Activated T-cell treated with anti-CD3 and anti-CD28 coated beads for 48 hours (primary cell): ENCODE results near the gene PAX3.

Experiments used
- DNase-seq: peaks from one replicate; pipeline ENCODE4 v3.0.0-alpha.2; 2020; ENCODE audit warnings: low read depth

PAX3 gene

DNA sequence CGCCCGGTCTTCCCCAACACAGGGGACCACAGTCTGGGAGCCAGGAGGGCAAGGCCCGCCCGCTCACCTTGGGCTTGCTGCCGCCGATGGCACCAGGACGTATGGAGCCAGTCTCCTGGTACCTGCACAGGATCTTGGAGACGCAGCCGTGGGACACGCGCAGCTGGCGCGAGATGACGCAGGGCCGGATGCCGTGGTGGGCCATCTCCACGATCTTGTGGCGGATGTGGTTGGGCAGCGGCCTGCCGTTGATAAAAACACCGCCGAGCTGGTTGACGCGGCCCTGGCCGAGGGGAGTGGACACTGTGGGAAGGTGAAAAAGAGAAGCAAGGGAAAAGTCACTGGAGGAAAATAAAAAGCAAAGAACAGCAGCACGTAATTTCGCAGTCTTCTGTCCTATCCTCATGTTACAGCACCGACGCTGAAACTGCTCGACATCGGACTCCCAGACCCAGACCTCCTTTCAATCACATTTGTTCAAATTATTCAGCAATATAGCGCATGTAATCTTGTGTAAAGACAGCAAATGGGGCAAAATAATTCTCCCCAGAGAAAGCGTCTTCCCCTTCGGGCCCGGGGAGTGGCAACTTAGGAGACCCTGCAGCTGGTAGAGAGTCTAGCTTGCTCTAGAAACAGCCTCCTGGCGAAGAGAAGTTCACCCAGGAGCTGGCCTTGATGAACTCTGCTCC, 1.7 kb downstream of the PAX3 start:
- DNase-seq = no peak

- DNase-seq = no peak
These were observed 2.5 kb downstream of the PAX3 start for GRCh38 chr2:222296311-222296741.

- no peak for DNase-seq
These were observed 3.3 kb downstream of the PAX3 start for GRCh38 chr2:222295368-222296062.

DNA sequence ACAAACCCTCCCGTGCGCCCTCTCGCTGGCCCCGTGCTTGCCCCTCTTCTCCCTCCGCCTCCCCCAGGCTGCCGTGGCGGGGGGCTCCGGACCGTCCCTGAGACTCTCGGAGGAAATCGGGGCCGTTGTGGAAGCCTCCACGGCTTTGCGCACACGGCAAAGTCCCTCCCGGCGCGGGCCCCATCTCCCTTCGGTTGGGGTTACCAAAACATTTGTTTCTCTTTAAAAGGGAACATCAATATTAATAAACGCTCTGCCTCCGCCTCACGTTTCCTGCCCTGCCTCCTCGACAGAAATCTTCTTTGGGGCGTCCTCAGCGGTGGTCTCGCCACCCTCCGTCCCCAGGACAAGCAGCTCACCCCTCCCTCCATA, 3.8 kb downstream of the PAX3 start:
- DNase-seq = no peak

- DNase-seq = no peak
These were observed 4.9 kb downstream of the PAX3 start for GRCh38 chr2:222293660-222294630.

DNA sequence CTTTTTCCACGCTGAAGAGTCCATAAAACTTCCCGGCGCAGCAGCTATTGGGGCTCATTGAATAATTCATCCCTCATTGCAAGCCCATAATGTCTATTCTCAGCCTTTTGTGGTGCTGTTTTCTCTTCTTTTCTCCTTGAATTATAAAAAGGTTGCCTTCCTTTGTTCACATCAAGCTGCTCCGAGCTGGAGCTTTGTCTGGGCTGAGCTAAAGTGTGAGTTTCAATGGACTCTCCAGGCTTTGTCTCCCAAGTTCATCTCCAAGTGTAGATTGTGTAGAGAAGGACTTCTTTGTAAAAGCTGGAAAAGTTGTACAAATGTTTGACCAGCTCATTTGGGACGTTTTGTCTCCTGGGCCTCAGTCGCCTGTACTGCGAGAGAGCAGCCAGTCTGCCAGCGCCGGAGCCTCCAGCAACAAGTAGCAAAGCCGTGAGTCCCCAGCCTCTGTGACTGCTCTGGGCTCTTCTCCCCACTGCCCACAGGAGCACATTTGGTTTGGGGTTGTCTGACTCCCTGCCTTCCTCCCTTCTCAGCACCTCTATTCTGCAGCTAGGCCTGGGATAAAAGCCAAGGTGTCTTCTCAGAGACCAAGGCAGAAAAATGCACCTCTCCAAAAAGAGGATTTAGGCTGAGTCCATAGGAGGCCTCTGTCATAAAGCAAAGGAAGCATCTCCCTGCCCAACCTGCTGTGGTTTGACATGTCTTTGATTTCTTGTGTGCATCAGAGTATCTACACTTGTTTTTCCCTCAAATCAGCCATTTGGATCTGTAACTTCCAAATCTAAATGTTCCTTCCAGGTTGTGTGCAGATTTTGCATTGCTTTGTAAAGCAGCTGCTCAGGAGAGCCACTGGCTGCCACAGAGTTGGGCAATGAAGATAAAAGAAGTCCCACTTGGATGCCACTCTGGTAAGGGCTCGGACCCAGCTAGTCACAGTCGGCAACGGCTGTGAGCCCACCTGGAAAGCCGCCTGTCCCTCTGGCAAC, 6.4 kb downstream of the PAX3 start:
- no peak for DNase-seq

GRCh38 chr2:222291485-222291841, 7.3 kb downstream of the PAX3 start:
- no peak for DNase-seq

DNA sequence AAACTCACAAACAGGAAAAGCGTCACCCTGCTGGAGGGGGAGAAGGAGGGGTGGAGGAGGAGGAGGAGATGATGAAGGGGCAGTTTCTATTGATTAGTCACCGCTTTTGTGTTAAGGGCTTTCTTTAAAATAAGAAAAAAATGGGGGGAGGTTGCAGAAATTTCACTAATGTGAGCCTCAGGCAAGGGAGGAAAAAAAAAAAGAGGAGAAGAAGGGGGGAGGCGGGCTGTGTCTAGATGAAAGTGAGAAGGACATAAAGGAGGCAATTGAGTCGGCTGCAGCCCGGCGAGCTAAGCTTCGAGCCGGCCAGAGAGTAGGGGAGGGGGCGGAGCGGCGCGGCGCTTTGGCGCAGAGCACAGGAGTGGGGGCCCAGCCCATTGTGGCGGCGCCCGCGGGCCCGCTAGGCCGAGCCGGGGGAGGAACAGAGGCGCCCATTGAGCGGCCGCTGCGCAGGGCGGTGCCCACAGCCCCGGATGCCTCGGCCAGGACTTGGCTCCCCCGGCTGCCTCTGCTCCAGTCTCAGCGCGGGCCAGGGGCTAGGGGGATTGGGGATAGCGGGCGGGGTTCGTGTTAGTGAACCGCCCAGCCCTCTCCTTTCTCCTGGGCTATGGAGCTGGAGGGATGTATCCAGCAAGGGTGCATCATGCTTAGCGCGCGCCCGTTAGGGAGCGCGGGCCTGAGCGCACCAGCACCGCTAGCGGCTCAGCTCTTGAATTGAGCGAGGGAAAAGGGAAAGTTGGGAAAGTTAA, 7.9 kb downstream of the PAX3 start:
- DNase-seq = no peak

DNA sequence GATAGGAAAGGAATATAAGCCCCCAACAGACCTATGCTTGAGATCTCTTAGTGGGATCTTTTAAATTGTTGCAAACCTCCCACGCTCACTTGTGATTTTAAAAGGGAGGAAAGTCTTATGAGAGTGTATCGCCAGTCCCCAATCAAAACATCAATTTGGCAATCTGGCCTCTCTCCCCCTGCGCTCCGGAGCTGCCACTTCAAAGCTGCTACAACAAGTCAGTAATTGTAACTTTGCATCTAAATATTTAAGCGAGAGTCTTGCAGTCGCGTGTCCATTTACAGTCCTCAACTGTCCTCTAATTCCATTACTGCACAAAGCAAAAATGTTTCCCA, 8.4 kb downstream of the PAX3 start:
- DNase-seq = no peak

DNA sequence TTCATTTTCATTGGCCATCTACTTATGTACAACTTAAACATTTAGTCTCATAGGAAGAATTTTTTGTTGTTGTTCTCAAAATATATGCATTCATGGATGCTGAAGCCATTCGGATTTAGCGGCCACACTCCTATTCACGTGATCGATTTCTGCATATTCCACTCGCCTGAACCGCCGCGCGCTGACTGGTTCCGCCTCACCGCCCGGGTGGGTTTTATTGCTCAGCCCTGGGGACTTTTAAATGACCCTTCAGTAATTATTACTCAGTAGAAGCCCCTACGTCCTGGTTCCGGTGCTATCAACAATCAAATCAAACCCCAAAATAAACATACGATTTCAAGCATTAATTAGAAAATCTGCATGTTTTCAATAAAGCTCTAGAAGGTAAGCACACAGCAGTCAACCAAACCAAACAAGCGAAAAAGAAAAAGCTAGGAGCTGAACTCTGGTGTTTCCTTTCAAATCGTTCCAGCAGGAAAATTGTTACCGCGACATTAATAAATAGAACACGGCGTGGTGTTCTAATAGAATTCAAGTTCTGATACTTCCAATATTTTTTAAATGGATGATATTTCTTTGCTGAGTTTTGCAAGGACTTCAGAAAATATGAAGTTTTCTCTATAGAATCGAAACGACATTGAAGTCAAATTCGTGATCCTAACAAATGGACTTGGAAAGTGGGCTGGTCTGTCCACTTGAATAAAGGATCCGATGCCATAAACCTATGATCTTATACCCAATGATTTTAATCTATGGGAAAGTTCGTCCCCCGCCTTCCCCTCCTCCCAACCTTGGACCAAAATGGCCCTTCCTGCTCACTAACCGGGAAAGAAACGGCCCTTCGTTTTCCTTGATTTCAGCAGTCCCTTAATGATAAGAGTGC, 9.3 kb downstream of the PAX3 start:
- DNase-seq = no peak

DNA sequence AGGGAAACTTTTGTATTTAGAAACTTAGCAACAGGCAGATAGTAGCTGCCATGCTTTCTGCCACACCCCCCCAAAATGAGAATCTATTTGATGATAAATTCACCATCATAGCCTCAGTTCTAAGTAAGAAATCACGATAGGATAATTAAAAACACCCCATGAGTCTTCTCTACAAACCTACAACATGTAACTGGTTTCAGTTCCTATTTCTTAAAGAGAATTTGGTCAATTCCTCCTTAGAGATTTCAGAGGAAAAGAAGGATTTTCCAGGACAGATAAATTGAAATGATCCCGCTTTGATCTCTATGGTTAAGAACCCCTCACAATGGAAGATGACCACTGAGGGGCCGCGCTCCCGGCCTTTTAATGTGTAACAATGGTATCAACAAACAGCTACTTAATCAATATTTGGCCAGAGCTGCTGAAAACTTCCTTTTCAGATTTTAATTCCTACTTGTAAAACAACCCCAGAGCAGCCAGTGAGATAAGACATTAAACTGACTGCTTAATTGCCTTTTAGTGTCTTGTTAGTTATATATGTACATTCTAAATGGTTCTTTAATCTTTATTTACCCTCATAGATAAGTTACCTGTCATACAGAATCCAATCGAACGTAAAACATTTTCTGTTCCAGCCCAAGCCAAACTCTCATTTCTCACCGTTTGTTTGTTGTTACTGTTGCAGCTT, 10.1 kb downstream of the PAX3 start:
- DNase-seq = no peak

DNA sequence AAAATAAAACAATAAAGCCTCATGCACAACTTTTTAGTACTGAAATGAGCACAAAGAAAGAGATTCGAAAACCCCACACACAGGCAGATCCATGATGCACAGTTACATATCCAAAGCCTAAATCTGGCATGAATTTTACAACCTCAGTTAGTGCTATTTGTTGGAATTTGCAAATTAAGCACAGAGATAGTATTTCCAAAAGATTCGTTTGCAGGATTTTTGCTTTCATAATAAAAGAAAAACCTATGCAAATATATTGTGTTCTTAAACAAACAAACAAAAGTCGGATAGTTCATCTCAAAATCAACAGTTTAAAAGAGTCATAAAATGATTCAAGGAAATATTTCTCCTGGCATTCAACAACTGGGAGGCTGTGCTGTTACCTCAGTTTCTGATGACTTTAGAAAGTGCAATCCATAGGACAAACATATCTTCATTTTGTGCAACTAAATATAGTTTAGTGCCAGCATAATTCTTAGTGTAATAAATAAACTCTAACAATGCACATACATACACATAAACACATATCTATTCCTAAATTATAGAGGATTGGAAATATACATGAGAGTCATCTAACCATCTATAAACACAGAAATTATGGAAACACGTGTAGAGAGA, 10.8 kb downstream of the PAX3 start:
- no peak for DNase-seq

DNA sequence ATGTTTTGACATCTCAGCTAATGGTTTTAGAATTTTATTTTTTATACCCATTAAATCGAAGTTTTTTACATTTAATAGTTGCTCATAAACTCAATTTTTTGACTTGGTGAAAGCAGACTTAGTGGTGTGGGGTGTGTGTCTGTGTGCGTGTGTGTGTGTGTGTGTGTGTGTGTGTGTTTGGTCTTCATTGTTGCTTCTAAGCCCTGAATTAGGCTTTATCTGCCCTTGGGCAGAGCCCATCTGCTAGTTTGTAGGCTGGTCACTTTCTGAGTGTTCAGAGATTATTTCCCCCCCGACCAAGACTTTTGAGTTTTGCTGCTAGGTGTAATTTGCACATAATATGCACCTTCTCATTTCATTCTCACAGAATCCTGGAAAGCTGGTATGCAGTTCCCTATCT, 14.3 kb downstream of the PAX3 start:
- DNase-seq = no peak

DNA sequence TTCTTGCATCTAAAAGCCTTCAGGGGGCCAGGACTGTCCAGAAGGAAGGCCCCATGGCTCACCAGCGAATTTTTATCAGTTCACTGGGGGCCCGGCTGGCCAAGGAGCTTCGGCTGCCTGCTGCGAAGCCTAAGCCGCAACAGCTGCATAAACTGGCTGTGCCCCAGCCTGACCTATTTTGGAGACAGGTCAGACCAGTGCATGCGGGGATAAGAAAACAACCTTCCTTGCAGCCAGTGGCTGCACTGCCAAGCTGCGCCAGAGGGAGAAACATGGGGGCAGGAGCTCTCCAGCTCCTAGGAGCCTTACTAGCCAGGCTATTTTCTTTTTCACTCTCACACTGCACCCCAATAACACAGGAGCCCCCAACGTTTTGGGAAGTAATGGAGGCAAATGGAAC, 15.2 kb downstream of the PAX3 start:
- DNase-seq = no peak

GRCh38 chr2:222281506-222281905, 17.3 kb downstream of the PAX3 start:
- no peak for DNase-seq

- no peak for DNase-seq
These were observed 18.0 kb downstream of the PAX3 start for GRCh38 chr2:222280795-222281194.

GRCh38 chr2:222272446-222273015, 26.3 kb downstream of the PAX3 start:
- DNase-seq = no peak

GRCh38 chr2:222271854-222272253, 26.9 kb downstream of the PAX3 start:
- DNase-seq = no peak

- DNase-seq = no peak
These were observed 28.4 kb downstream of the PAX3 start for GRCh38 chr2:222270396-222270795.
